ENCODE data around the gene HPX. TPM values are rescaled to one million over a fixed set of nuclear protein-coding genes. Genes with fewer than 3 reads are reported as not detected.

The HPX gene
- total RNA-seq, 1 donor: not detected

GRCh38 chr11:6411594-6412031 is 29.2 kb downstream of the HPX start:
- no peak for TF ChIP-seq CTCF (IDR thresholded peaks at IDR 0.05; ENCODE audit: insufficient read depth, low read depth, low read length)
- H3K4me3 ChIP-seq (ENCODE audit: low read depth, low read length): no peak overlapping the region
- DNase-seq (ENCODE audit: low read depth): no peak

- no peak for DNase-seq (ENCODE audit: low read depth)
- H3K4me3 ChIP-seq (ENCODE audit: low read depth, low read length): no peak overlapping the region
- TF ChIP-seq CTCF (IDR thresholded peaks at IDR 0.05; ENCODE audit: insufficient read depth, low read depth, low read length): no peak
Observed at GRCh38 chr11:6410695-6411430, 29.9 kb downstream of the HPX start.

- no peak overlapping the region for H3K4me3 ChIP-seq (ENCODE audit: low read depth, low read length)
- DNase-seq (ENCODE audit: low read depth): no peak
- TF ChIP-seq CTCF (IDR thresholded peaks at IDR 0.05; ENCODE audit: insufficient read depth, low read depth, low read length): no peak
Observed at GRCh38 chr11:6406370-6406769, 34.4 kb downstream of the HPX start.

GRCh38 chr11:6405846-6406245 is 34.9 kb downstream of the HPX start:
- no peak for DNase-seq (ENCODE audit: low read depth)
- no peak overlapping the region for H3K4me3 ChIP-seq (ENCODE audit: low read depth, low read length)
- no peak for TF ChIP-seq CTCF (IDR thresholded peaks at IDR 0.05; ENCODE audit: insufficient read depth, low read depth, low read length)

GRCh38 chr11:6405052-6405667 is 35.6 kb downstream of the HPX start:
- no peak for TF ChIP-seq CTCF (IDR thresholded peaks at IDR 0.05; ENCODE audit: insufficient read depth, low read depth, low read length)
- H3K4me3 ChIP-seq (ENCODE audit: low read depth, low read length): no peak overlapping the region
- DNase-seq (ENCODE audit: low read depth): no peak

- no peak for DNase-seq (ENCODE audit: low read depth)
- no peak for TF ChIP-seq CTCF (IDR thresholded peaks at IDR 0.05; ENCODE audit: insufficient read depth, low read depth, low read length)
- H3K4me3 ChIP-seq (ENCODE audit: low read depth, low read length): no peak overlapping the region
Observed at GRCh38 chr11:6404342-6405051, 36.3 kb downstream of the HPX start.
